Esophagus squamous epithelium (tissue), 5 donors: Measurements from ENCODE around the gene MSANTD1. TPM values are rescaled to one million over a fixed set of nuclear protein-coding genes. Genes with fewer than 3 reads are reported as not detected.

Experiments
- DNase-seq: peaks from one replicate; lab custom pipeline; 2025; lab: John Stamatoyannopoulos, UW
- H3K27ac ChIP-seq, 4 donors: fragments of 200-600 bp; sonication (generic); one replicate each; pipeline ENCODE4 v1.5.1; 2016 to 2019; ENCODE audit warnings: mild to moderate bottlenecking in 1 of 4
- H3K27me3 ChIP-seq, 4 donors: fragments of 200-600 bp; sonication (generic); 1 replicate in 3 of 4; 2 replicates in 1 of 4; pipeline versions ENCODE4 v1.5.1 to v1.6.0; 2017 to 2021; ENCODE audit warnings: antibody characterized with exemption in 1 of 4
- H3K36me3 ChIP-seq, 3 donors: fragments of 200-600 bp; sonication (generic); one replicate each; pipeline ENCODE4 v1.5.1; 2016 to 2019
- H3K4me1 ChIP-seq, 3 donors: fragments of 200-600 bp; sonication (generic); one replicate each; pipeline ENCODE4 v1.5.1; 2017 to 2019
- H3K4me3 ChIP-seq, 4 donors: fragments of 200-600 bp; sonication (generic); 1 replicate in 3 of 4; 2 replicates in 1 of 4; pipeline ENCODE4 v1.5.1; 2016 to 2019; ENCODE audit warnings: mild to moderate bottlenecking in 2 of 4, moderate library complexity in 1 of 4
- H3K9me3 ChIP-seq, 3 donors: fragments of 200-600 bp; sonication (generic); one replicate each; pipeline ENCODE4 v1.5.1; 2016 to 2019
- CTCF ChIP-seq, 6 experiments: fragments of 450-650 bp in 4 of 6; fragments of 200-600 bp in 2 of 6; sonication (generic) in 2 of 6; IDR thresholded peaks; one replicate each; pipeline ENCODE4 v1.5.1; 2016 to 2019; ENCODE audit warnings: antibody characterized with exemption in 6 of 6, mild to moderate bottlenecking in 4 of 6, moderate library complexity in 4 of 6
- POLR2A ChIP-seq, 4 donors: fragments of 450-650 bp; IDR thresholded peaks; one replicate each; pipeline ENCODE4 v1.6.1; 2017; ENCODE audit warnings: antibody characterized with exemption in 4 of 4, mild to moderate bottlenecking in 4 of 4, moderate library complexity in 3 of 4
- WGBS, 2 donors: methylation state at CpG; one replicate each; pipeline ENCODE4 v1.1.5; 2018; 5-methylcytosine and 5-hydroxymethylcytosine counted together
- intact Hi-C: fragments of 100-400 bp; cut with DNase I; formaldehyde crosslinking; loops from one replicate; pipeline ENCODE4 v1.15.0; 2022
- total RNA-seq, 4 donors: library from RNA; depleted of rRNA; stranded (reverse); fragments of >200 nt; gene quantifications; one replicate each; pipeline ENCODE4 v1.1.0, GENCODE V29; 2016
- donor health status: DM: yes; HTN: yes; CAD: no.

MSANTD1 gene
- total RNA-seq, 4 donors from 2014 or later = 0.15 to 0.95 (median 0.18) TPM; not detected in 1

- H3K36me3 ChIP-seq = peaks cover 34 to 95% (median 37%) of the 10 kb centered on the region in 3 donors
- DNase-seq = no peak
Observed at GRCh38 chr4:3212391-3213105, 36.4 kb upstream of the MSANTD1 start.

GRCh38 chr4:3213106-3213425 lies 35.9 kb upstream of the MSANTD1 start:
- 86 to 100% methylated on average over 1 to 3 of the region's 4 CpGs for WGBS, 2 donors
- H3K4me3 ChIP-seq = no peak overlapping the region
- peaks cover 34 to 95% (median 42%) of the 10 kb centered on the region in 3 donors for H3K36me3 ChIP-seq
- no peak overlapping the region for H3K27ac ChIP-seq
- H3K27me3 ChIP-seq = no peaks in the 10 kb centered on the region
- H3K4me1 ChIP-seq = no peaks in the 10 kb centered on the region
- DNase-seq = no peak
- TF ChIP-seq CTCF (IDR thresholded peaks at IDR 0.05) (no peak), POLR2A (IDR thresholded peaks at IDR 0.05) (no peak)
- H3K9me3 ChIP-seq = no peaks in the 10 kb centered on the region
- intact Hi-C loops = no loop called here

More at GRCh38 chr4:3212391-3213105, 36.4 kb upstream of the MSANTD1 start:
- WGBS, 2 donors = 89 to 92% methylated on average over 9 of the region's 12 CpGs
- H3K4me3 ChIP-seq = no peak overlapping the region
- TF ChIP-seq CTCF (IDR thresholded peaks at IDR 0.05) (no peak), POLR2A (IDR thresholded peaks at IDR 0.05) (no peak)
- intact Hi-C loops = no loop called here
- peaks cover 0 to 1% (median 0%) of the 10 kb centered on the region in 3 donors for H3K4me1 ChIP-seq
- no peak overlapping the region for H3K27ac ChIP-seq
- no peaks in the 10 kb centered on the region for H3K9me3 ChIP-seq
- H3K27me3 ChIP-seq = no peaks in the 10 kb centered on the region

- Histone ChIP-seq H3K27me3 (no peaks in the 10 kb centered on the region), H3K27ac (no peak overlapping the region), H3K4me3 (no peak overlapping the region), H3K36me3 (peaks cover 32 to 95% (median 43%) of the 10 kb centered on the region in 3 donors), H3K9me3 (no peaks in the 10 kb centered on the region), H3K4me1 (no peaks in the 10 kb centered on the region)
- no peak for DNase-seq
- intact Hi-C loops = no loop called here
- TF ChIP-seq POLR2A (IDR thresholded peaks at IDR 0.05) (no peak), CTCF (IDR thresholded peaks at IDR 0.05) (no peak)
- WGBS, 2 donors = 85 to 92% methylated on average over 5 to 13 of the region's 15 CpGs
Observed at GRCh38 chr4:3213661-3214250, 35.2 kb upstream of the MSANTD1 start.

GRCh38 chr4:3215256-3215655 lies 33.7 kb upstream of the MSANTD1 start:
- WGBS, 2 donors = 86 to 92% methylated on average over 11 to 12 of the region's 12 CpGs
- no peaks in the 10 kb centered on the region for H3K27me3 ChIP-seq
- intact Hi-C loops = no loop called here
- TF ChIP-seq POLR2A (IDR thresholded peaks at IDR 0.05) = no peak
- no peak for TF ChIP-seq CTCF (IDR thresholded peaks at IDR 0.05)
- H3K4me1 ChIP-seq = no peaks in the 10 kb centered on the region
- DNase-seq = no peak
- H3K36me3 ChIP-seq = peaks cover 29 to 95% (median 35%) of the 10 kb centered on the region in 3 donors
- H3K9me3 ChIP-seq = no peaks in the 10 kb centered on the region
- no peak overlapping the region for H3K4me3 ChIP-seq
- no peak overlapping the region for H3K27ac ChIP-seq

- WGBS, 2 donors = 89 to 98% methylated on average over 3 to 4 of the region's 4 CpGs
- intact Hi-C loops = no loop called here
- Histone ChIP-seq H3K36me3 (peaks cover 28 to 96% (median 34%) of the 10 kb centered on the region in 3 donors), H3K27me3 (no peaks in the 10 kb centered on the region), H3K9me3 (no peaks in the 10 kb centered on the region), H3K4me3 (no peak overlapping the region), H3K4me1 (no peaks in the 10 kb centered on the region), H3K27ac (no peak overlapping the region)
- TF ChIP-seq CTCF (IDR thresholded peaks at IDR 0.05) = no peak
- TF ChIP-seq POLR2A (IDR thresholded peaks at IDR 0.05) = no peak
- DNase-seq = no peak
Observed at GRCh38 chr4:3215733-3216132, 33.2 kb upstream of the MSANTD1 start.
